Measurements from ENCODE around the gene RESP18. TPM values are rescaled to one million over a fixed set of nuclear protein-coding genes. Genes with fewer than 3 reads are reported as not detected.

The RESP18 gene
- total and polyA plus RNA-seq, 2 of the 4 experiments (the other 2 are of a cell fraction): not detected

DNA sequence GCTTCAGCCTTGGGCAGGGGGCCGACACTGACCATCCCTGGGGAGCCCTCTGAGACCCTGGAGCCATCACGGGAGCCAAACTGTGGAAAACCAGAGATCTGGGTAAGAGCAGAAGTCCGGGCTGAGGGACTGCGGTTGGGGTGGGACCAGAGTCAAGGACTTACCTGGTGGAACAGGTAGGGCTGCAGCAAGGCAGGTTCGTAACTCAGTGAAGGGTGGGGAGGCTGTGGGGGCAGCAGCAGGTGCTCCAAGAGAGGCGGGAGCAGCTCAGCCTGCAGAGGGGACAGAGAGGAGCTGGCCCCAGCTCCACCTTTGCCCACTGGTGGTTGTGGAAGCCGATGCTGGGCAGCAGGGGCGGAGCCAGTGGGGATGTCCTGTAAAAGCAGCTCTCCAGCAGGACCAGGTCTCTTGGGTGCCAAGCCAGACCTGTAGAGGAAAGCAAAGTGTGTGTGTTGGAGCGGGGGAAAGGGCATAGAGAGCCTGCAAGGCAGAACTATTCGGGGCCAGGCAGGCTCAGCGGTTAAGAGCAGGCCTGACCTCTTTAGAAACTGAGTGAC, 30.1 kb downstream of the RESP18 start:
- H4K20me1 ChIP-seq (ENCODE audit: insufficient read depth, low read length): no peaks in the 10 kb centered on the region
- no TSS peak for BruUV-seq (replicated peaks)
- H3K27ac ChIP-seq (ENCODE audit: insufficient read depth, low read length): no peak overlapping the region
- H4K5ac ChIP-seq (ENCODE audit: low read depth, low read length): no peak overlapping the region
- H3K4ac ChIP-seq (ENCODE audit: low read depth, low read length): no peak overlapping the region
- no peak overlapping the region for H4K8ac ChIP-seq (ENCODE audit: low read depth in 2 of 2, low read length in 2 of 2)
- no peak for ATAC-seq (ENCODE audit: low read depth)
- no peaks in the 10 kb centered on the region for H3K79me1 ChIP-seq (ENCODE audit: low read depth in 1 of 2, low read length in 2 of 2)
- H2BK5ac ChIP-seq (ENCODE audit: low read depth, low read length, poor library complexity, severe bottlenecking): no peak overlapping the region
- 77% methylated on average over 4 of the region's 11 CpGs; no CpG with 5 or more reads in 1 of the 2 experiments for WGBS, 2 experiments (ENCODE audit: extremely low coverage in 2 of 2, insufficient read length in 1 of 2)
- no peak for TF ChIP-seq MAFK (IDR thresholded peaks at IDR 0.05; ENCODE audit: low read depth, low read length)
- TF ChIP-seq RAD21 (IDR thresholded peaks at IDR 0.05; ENCODE audit: low read length): no peak
- TF ChIP-seq POLR2A (IDR thresholded peaks at IDR 0.05; ENCODE audit: low read depth, low read length): no peak
- TF ChIP-seq SMC3 (IDR thresholded peaks at IDR 0.05; ENCODE audit: low read depth, low read length): no peak
- H3K4me3 ChIP-seq (ENCODE audit: insufficient read depth, low read depth, low read length): no peak overlapping the region
- no peak overlapping the region for H2BK15ac ChIP-seq (ENCODE audit: low read depth, low read length)
- H2AK5ac ChIP-seq (ENCODE audit: low read depth, low read length): no peak overlapping the region
- peaks cover 2% of the 10 kb centered on the region; the same call in 1 of the 2 replicates for H3K4me1 ChIP-seq (ENCODE audit: control insufficient read depth, insufficient read depth, low read length)
- H2BK20ac ChIP-seq (ENCODE audit: low read depth, low read length): no peak overlapping the region
- POLR2A ChIA-PET (ENCODE audit: unreplicated experiment): no interaction called here
- dilution Hi-C loops (cut with HindIII; ENCODE audit: low sequenced_read_pairs, unreplicated experiment) (no loop called here), intact Hi-C loops (cut with micrococcal nuclease) (no loop called here), in situ Hi-C loops (cut with MboI; ENCODE audit: low sequenced_read_pairs) (no loop called here)
- no peaks in the 10 kb centered on the region for H3K9me1 ChIP-seq (ENCODE audit: insufficient read depth, low read length)
- no peak overlapping the region for H2AFZ ChIP-seq (replicated peaks; ENCODE audit: low read length, poor library complexity)
- CTCF ChIA-PET: no interaction called here
- peaks cover 4% of the 10 kb centered on the region for H3K36me3 ChIP-seq (ENCODE audit: control insufficient read depth, insufficient read depth, low read length)
- no peak overlapping the region for H3K14ac ChIP-seq (replicated peaks; ENCODE audit: low read depth, low read length)
- no peak overlapping the region for H3K9ac ChIP-seq (ENCODE audit: low read depth, low read length)
- H3K4me2 ChIP-seq (ENCODE audit: low read depth, low read length): no peak overlapping the region
- no peak overlapping the region for H2BK120ac ChIP-seq (ENCODE audit: low read depth, low read length)
- no peaks in the 10 kb centered on the region for H3K27me3 ChIP-seq (ENCODE audit: control insufficient read depth, insufficient read depth, low read length)
- no peak overlapping the region for H4K91ac ChIP-seq (ENCODE audit: insufficient read depth, low read depth, low read length)
- no peak overlapping the region for H2AK9ac ChIP-seq (replicated peaks; ENCODE audit: low read depth, low read length, poor library complexity)
- DNase-seq: no peak
- H3K18ac ChIP-seq (ENCODE audit: low read depth, low read length): no peak overlapping the region
- H3K23ac ChIP-seq (ENCODE audit: low read depth, low read length): no peak overlapping the region
- no peaks in the 10 kb centered on the region for H3K9me3 ChIP-seq (ENCODE audit: control insufficient read depth, insufficient read depth, low read length)
- H3K56ac ChIP-seq (ENCODE audit: extremely low read depth, insufficient read depth, low read length): no peak overlapping the region

All from IMR-90 (cell line).